ENCODE results near the gene ZBTB46. TPM values are rescaled to one million over a fixed set of nuclear protein-coding genes. Genes with fewer than 3 reads are reported as not detected.
"Not testable (repeated sequence)": the region's sequence is repeated elsewhere in the genome, so short reads cannot be mapped to it uniquely, and the experiment has no call there.

Gene ZBTB46
- total RNA-seq, 1 experiment from 2014 or later: 2.5 TPM

GRCh38 chr20:63854766-63855362, 23.8 kb upstream of the ZBTB46 start:
- no peak overlapping the region for H3K4me3 Mint-ChIP-seq (ENCODE audit: low read depth, unreplicated experiment)
- TF ChIP-seq CTCF (IDR thresholded peaks at IDR 0.05; ENCODE audit: unreplicated experiment): no peak
- CTCF ChIA-PET: interaction anchor here (1.0 kb wide), 1 partner anchor 9 kb away, joined by 3 read pairs; no protein-coding TSS in a partner anchor
- no TSS peak for BruUV-seq (replicated peaks)
- H3K27ac Mint-ChIP-seq (ENCODE audit: unreplicated experiment): no peak overlapping the region
- intact Hi-C loops (cut with micrococcal nuclease; ENCODE audit: unreplicated experiment): no loop called here
- peaks cover 48% of the 10 kb centered on the region for H3K27me3 Mint-ChIP-seq (ENCODE audit: unreplicated experiment)
- no peak for DNase-seq
- H3K4me1 Mint-ChIP-seq (ENCODE audit: low read depth, unreplicated experiment): peaks cover 40% of the 10 kb centered on the region
- no peaks in the 10 kb centered on the region for H3K9me3 Mint-ChIP-seq (ENCODE audit: low read depth, unreplicated experiment)
- H3K36me3 Mint-ChIP-seq (ENCODE audit: insufficient read depth, unreplicated experiment): peaks cover 65% of the 10 kb centered on the region

- Mint-ChIP-seq H3K9me3 (ENCODE audit: low read depth, unreplicated experiment) (no peaks in the 10 kb centered on the region), H3K36me3 (ENCODE audit: insufficient read depth, unreplicated experiment) (peaks cover 61% of the 10 kb centered on the region), H3K27me3 (ENCODE audit: unreplicated experiment) (peaks cover 48% of the 10 kb centered on the region), H3K4me3 (ENCODE audit: low read depth, unreplicated experiment) (peak overlapping the region; percentile 15), H3K4me1 (ENCODE audit: low read depth, unreplicated experiment) (peaks cover 40% of the 10 kb centered on the region), H3K27ac (ENCODE audit: unreplicated experiment) (no peak overlapping the region)
- peak; percentile 68 for DNase-seq
- intact Hi-C loops (cut with micrococcal nuclease; ENCODE audit: unreplicated experiment): no loop called here
- no peak for TF ChIP-seq CTCF (IDR thresholded peaks at IDR 0.05; ENCODE audit: unreplicated experiment)
- CTCF ChIA-PET: interaction anchor here (1.0 kb wide), 1 partner anchor 9 kb away, joined by 3 read pairs; no protein-coding TSS in a partner anchor
- BruUV-seq (replicated peaks): no TSS peak
These were observed 23.2 kb upstream of the ZBTB46 start for GRCh38 chr20:63854069-63854765.

- DNase-seq; H3K27ac Mint-ChIP-seq (ENCODE audit: unreplicated experiment); H3K9me3 Mint-ChIP-seq (ENCODE audit: low read depth, unreplicated experiment); intact Hi-C loops (cut with micrococcal nuclease; ENCODE audit: unreplicated experiment); BruUV-seq (replicated peaks): not testable (repeated sequence)
- Mint-ChIP-seq H3K36me3 (ENCODE audit: insufficient read depth, unreplicated experiment) (peaks cover 56% of the 10 kb centered on the region), H3K4me1 (ENCODE audit: low read depth, unreplicated experiment) (peaks cover 36% of the 10 kb centered on the region), H3K4me3 (ENCODE audit: low read depth, unreplicated experiment) (peak overlapping the region; percentile 15), H3K27me3 (ENCODE audit: unreplicated experiment) (peaks cover 47% of the 10 kb centered on the region)
- CTCF ChIA-PET: interaction anchor here (1.0 kb wide), 1 partner anchor 8 kb away, joined by 3 read pairs; no protein-coding TSS in a partner anchor
These were observed 22.6 kb upstream of the ZBTB46 start for GRCh38 chr20:63853733-63854068.

- H3K4me1 Mint-ChIP-seq (ENCODE audit: low read depth, unreplicated experiment): peaks cover 14% of the 10 kb centered on the region
- intact Hi-C loops (cut with micrococcal nuclease; ENCODE audit: unreplicated experiment); H3K4me3 Mint-ChIP-seq (ENCODE audit: low read depth, unreplicated experiment); H3K27ac Mint-ChIP-seq (ENCODE audit: unreplicated experiment); BruUV-seq (replicated peaks); DNase-seq; H3K9me3 Mint-ChIP-seq (ENCODE audit: low read depth, unreplicated experiment): not testable (repeated sequence)
- H3K36me3 Mint-ChIP-seq (ENCODE audit: insufficient read depth, unreplicated experiment): peaks cover 34% of the 10 kb centered on the region
- H3K27me3 Mint-ChIP-seq (ENCODE audit: unreplicated experiment): peaks cover 25% of the 10 kb centered on the region
- CTCF ChIA-PET: interaction anchor here (0.6 kb wide), 1 partner anchor 328 kb away, joined by 4 read pairs; no protein-coding TSS in a partner anchor
These were observed 20.5 kb upstream of the ZBTB46 start for GRCh38 chr20:63851548-63851943.

GRCh38 chr20:63850689-63851547, 19.9 kb upstream of the ZBTB46 start:
- CTCF ChIA-PET: interaction anchor here (0.6 kb wide), 1 partner anchor 327 kb away, joined by 4 read pairs; no protein-coding TSS in a partner anchor
- Mint-ChIP-seq H3K27me3 (ENCODE audit: unreplicated experiment) (peaks cover 19% of the 10 kb centered on the region), H3K4me1 (ENCODE audit: low read depth, unreplicated experiment) (peaks cover 9% of the 10 kb centered on the region), H3K4me3 (ENCODE audit: low read depth, unreplicated experiment) (no peak overlapping the region), H3K9me3 (ENCODE audit: low read depth, unreplicated experiment) (no peaks in the 10 kb centered on the region), H3K36me3 (ENCODE audit: insufficient read depth, unreplicated experiment) (peaks cover 28% of the 10 kb centered on the region), H3K27ac (ENCODE audit: unreplicated experiment) (peak overlapping the region; percentile 14)
- intact Hi-C loops (cut with micrococcal nuclease; ENCODE audit: unreplicated experiment): no loop called here
- BruUV-seq (replicated peaks): no TSS peak
- no peak for DNase-seq
- TF ChIP-seq CTCF (IDR thresholded peaks at IDR 0.05; ENCODE audit: unreplicated experiment): no peak

Measured in Calu3 (cell line).